HG03575 (cell line): ENCODE results near the gene PTPRU.
"Not testable (repeated sequence)": the region's sequence is repeated elsewhere in the genome, so short reads cannot be mapped to it uniquely, and the experiment has no call there.

ENCODE experiments used
- ATAC-seq: cut with Tn5 transposase; IDR thresholded peaks from one replicate; pipeline ENCODE4 v1.9.1; 2021; ENCODE audit not compliant: unreplicated experiment, insufficient number of reproducible peaks, low FRiP score; ENCODE audit errors: extremely low read depth

Gene PTPRU

GRCh38 chr1:29306471-29307140, 70.3 kb downstream of the PTPRU start:
- no peak for ATAC-seq

GRCh38 chr1:29309075-29309474, 72.8 kb downstream of the PTPRU start:
- ATAC-seq, result no peak

DNA sequence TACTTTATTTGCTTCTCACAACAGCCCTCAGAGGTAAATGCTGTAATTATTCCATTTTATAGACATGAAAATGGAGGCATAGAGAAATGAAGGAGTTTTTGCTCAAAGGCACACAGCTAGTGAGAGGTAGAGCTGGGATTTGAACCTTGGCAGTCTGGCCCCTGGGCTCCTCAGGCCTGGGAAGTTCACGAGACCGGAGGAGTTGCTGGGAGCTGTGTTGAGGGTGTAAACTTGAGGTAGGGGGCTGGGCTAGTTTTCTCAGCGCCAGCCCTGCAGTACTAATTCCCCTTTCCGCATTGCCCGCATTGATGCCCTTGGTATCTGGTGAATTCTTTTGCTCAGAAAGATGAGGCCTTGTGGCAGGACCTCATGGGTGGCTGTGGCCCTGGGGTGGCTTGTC, 73.3 kb downstream of the PTPRU start:
- no peak for ATAC-seq

DNA sequence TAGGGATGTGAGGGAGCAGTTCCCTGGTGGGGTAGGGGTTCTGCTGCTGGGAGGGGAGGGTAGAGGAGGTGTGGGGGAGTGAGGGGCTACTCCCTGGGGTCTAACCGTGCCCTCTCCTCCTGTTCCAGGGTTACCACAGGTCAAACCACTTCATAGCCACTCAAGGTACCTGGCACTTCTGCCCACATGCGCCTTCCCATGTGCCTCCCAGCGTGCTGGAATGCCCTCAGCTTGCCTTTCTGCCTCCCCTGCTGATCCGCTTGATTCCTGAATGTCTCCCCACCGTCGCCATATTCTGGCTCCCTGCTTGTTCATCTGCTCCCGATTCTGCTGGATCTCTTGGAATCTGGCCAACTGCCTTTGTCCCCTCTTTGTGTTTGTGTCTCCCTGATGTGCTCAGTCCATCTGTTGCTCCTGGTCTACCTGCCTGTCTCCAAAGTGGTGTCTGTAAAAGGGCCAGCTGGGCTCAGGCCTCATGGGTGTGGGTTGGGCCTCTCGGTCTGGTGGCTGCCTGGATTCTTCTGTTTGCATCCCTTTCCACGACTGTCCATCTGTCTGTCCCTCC, 74.4 kb downstream of the PTPRU start:
- ATAC-seq, result no peak

- ATAC-seq, result no peak
These were observed 75.2 kb downstream of the PTPRU start for GRCh38 chr1:29311352-29312030.

- ATAC-seq, result no peak
These were observed 76.4 kb downstream of the PTPRU start for GRCh38 chr1:29312469-29313461.

DNA sequence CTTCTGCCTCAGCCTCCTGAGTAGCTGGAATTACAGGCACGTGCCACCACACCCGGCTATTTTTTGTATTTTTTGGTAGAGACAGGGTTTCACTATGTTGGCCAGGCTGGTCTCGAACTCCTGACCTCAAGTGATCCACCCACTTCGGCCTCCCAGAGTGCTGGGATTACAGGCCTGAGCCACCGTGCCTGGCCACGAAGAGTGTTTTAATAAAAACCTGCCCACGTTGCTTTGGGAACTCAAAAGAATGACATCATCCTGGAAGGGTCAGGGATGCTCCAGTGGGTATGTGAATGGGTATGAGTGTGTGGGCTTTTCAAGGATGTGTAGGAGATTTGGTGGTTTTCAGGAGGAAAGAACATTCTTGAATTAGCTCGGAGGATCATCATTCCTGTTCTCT, 78.4 kb downstream of the PTPRU start:
- ATAC-seq, result not testable (repeated sequence)

DNA sequence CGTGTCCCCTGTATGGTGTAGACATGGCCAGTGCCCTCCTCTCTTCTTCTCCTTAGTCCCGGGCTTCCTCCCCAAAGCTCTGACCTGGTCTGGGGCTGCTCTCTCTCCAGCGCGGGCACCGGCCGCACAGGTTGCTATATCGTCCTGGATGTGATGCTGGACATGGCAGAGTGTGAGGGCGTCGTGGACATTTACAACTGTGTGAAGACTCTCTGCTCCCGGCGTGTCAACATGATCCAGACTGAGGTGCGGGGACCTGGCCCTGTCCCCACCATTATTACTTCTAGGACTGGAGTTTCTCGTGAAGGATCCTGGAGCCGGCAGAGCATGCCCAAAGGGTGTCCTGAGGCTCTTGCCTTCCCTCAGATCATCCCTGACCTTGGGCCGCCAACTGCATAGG, 78.9 kb downstream of the PTPRU start:
- ATAC-seq, result no peak

GRCh38 chr1:29315876-29316275, 79.6 kb downstream of the PTPRU start:
- ATAC-seq, result no peak

DNA sequence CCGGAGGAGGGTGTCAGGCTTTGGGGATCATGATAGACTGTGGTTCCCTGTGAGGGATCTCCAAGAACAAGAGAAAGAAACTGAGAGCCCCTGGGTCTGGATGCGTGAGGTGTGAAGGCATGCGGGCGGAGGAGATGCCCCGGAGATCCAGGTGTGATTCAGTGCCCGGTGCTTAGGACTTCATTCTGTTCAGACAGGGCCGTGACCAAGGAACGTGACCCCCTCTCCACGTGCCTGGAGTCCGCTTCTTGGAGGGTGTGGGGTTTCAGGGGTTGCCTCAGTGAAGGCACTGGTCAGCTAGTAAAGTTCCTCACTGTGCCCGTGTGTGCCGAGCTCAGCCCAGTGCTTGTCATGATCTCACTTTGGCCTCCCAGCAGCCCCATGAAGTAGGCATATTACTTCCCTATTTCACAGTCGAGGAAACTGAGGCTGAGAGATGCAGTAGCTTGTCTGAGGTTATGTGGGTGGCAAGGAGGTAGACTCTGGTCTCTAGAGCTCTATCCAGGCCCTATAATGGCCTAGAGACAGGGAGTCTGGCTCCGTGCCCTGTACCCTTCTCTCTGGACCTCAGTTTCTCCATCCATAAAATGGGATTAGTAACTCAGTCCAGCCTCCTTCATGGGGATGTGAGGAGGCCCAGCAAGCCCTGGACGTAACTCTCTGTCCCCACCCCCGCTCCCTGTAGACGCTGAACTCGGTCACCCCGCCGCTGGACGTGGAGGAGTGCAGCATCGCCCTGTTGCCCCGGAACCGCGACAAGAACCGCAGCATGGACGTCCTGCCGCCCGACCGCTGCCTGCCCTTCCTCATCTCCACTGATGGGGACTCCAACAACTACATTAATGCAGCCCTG, 81.0 kb downstream of the PTPRU start:
- ATAC-seq, result no peak

- ATAC-seq, result no peak
These were observed 81.7 kb downstream of the PTPRU start for GRCh38 chr1:29317916-29318530.

GRCh38 chr1:29318724-29319123, 82.4 kb downstream of the PTPRU start:
- ATAC-seq, result no peak

DNA sequence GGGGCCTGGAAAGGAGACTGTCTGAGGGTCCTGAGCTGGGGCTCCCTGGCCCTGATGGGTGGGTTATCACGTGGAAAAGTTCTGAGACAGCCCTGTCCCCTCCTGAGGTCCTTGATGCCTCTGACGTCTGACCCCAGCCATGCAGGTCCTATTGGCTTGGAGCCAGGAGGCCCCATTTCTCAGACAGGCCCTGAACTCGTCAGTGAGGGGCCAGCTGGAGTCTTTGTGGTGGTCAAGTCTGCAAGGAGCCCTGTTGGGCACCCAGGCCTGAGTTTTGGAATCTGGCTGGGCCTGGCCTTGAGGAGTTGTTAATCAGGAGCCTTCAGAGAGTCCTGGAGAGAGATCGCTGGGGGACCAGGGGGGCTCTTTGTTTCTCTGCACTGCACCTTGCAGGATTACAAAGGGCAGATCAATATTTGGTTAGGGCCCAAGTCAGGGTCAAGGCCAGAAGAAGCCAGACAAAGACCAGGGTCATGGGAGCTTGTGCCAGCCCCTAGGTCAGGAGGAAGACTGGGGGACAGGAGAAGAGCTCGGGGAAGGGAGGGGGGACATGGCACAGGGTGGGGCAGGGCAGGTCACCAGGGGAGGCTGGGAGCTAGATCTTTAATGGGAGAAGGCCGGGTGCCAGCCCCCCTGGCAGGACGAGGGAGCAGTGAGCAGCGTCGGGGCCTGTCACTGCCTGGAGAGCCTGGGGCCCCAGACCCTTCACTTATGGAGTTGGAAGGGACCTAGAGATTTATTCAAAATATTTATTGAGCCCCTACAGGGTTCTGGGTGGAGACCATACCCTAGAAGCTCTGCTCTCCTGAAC, 83.2 kb downstream of the PTPRU start:
- no peak for ATAC-seq

DNA sequence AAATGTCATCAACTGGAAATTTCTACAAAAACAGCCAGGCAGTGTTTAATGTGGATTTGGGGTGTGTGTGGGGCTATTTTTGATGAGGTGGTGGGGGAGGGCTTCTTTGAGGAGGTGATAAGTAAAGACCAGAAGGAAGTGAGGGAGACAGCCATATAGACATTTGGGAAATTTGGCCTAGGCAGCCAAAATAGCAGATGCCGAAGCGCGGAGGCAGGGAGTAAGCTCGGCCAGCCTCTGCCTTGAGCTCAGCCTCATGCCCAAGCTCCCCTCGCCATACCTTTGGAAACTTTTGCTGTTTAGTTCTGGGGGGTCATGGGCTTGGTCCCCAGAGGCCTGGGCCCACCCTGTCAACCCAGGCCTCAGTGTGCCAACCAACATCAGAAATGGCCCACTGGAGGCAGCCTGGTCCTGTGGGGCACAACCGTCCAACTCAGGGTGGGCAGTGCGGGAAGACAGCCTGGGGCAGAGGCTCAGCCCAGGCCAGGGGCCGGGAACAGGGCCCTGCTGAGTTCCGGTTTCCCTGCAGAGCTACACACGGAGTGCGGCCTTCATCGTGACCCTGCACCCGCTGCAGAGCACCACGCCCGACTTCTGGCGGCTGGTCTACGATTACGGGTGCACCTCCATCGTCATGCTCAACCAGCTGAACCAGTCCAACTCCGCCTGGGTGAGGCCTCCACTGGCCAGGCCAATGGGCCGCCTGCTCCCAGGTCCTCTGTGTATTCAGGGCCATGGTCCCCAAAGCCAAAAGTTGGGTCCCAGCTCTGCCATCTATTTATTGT, 84.0 kb downstream of the PTPRU start:
- ATAC-seq, result no peak

DNA sequence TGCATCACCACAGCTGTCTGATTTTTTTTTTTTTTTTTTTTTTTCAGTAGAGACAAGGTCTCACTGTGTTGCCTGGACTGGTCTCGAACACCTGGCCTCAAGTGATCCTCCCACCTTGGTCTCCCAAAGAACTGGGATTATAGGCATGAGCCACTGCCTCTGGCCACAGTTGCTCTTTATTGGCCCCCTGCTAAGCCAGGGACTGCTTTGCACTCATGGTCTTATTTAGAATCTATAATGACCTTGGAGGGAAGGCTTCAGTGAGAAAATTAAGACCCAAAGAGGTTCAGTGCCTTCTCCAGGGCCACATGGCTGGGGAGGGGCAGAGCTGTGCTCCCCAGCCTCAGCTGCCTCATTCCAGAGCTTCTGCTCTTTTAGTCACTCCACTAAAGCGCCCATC, 84.9 kb downstream of the PTPRU start:
- no peak for ATAC-seq

DNA sequence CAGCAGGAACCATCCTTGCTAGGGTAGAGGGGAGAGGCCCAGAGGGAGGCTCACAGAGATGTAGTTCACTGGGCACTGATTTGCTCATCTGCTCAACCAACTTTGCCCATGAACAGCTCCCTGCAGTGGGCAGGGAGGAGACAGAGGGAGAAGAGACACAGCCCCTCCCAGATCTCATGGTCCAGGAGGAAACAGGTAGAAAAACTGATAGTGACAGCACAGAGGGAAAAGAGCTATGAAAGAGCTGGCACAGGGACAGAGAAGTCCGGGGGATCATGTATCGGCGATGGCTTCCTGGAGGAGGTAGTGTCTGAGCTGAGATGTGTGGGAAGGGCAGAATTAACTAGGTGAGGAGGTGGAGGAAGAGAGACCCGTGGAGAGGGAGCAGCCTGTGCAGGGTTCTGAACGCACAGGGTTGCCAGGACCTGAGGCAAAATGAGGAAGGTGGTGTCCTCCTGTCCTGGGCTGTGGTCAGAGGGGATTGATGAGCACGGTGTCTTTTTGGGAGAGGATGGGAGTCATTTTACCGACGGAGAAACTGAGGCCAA, 85.9 kb downstream of the PTPRU start:
- ATAC-seq, result no peak
